HG02623 (cell line): Measurements from ENCODE around the gene EGFR.

Experiments
- ATAC-seq: cut with Tn5 transposase; IDR thresholded peaks from one replicate; pipeline ENCODE4 v1.9.1; 2021; ENCODE audit warnings: moderate library complexity; ENCODE audit not compliant: unreplicated experiment

Gene EGFR

DNA sequence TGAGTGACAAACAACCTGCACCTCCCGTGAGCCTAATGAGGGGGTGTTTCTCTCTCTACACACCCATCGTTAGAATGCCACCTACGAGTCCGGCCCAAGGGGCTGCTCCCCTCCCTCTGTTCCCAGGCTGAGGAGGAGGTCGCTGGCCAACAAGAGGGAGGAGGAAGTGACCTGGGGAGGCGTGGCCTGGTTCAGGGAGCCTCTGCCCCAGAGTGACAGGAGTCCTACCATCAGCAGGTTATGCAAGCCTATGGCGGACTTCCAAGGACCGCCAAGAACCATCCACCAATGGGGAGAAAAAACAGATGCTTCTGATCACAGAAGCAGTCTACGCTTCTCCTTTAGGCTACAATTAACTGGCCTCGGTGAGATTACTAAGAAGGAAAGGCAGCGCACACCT, 12.3 kb upstream of the EGFR start:
- ATAC-seq: no peak

DNA sequence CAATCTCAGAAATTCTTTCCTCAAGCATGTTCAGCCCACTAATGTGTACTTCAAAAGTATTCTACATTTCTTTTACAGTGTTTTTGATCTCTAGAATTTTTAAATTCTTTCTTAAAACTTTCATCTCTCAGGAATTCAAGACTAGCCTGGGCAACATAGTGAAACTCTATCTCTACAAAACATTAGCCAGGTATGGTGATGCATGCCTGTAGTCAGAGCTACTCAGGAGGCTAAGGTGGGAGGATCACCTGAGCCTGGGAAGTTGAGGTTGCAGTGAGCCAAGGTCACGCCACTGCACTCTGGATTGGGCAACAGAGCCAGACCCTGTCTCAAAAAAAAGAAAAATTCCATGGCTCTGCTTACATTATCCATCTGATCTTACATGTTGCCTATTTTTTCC, 5.0 kb upstream of the EGFR start:
- no peak for ATAC-seq

DNA sequence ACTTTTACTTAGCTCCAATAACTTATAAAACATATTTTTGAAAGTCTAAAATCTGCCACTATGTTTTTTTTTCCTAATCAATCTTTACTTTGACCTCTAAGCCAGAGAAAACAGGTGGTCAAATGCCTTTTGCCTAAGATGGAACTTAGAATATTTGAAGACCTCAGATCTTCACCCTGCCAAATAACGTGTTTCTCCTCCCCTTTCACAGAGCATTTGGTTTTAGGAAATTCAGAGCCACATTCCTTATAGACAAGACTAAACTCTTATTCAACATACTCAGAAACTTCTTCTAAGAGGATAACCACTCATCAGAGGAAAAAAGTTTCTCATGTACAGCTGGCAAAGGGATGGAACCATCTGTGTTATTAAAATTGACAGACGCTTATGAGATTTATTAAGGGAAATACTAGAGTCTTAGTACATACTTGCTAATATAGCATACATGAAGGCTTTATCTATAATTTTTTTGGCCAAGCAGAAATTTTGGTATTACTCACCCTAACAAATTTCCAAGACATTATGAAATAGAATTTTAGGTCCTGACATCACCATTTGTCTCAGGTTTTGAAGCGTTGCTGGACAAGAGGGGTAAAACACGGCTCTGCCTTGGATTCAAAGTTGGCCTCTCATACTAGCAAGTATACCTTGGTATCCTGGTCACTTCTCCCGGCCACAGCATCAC, 2.6 kb upstream of the EGFR start:
- ATAC-seq: no peak

DNA sequence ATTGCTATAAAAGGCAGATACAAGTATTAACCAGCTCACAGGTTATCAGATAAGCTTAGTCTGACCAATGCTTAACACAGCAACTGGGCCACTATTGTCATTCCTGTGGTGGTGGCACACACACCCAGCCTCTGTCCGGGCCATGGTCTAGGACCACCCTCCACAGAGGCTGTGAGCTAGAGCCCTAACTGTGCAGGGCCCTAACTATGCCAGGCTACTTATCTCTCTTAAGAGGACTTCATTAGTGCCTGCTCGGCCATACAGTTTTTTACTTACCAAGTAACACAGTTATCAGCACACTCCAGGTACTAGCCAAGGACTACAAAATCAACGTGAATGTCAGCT, 2.1 kb upstream of the EGFR start:
- no peak for ATAC-seq

DNA sequence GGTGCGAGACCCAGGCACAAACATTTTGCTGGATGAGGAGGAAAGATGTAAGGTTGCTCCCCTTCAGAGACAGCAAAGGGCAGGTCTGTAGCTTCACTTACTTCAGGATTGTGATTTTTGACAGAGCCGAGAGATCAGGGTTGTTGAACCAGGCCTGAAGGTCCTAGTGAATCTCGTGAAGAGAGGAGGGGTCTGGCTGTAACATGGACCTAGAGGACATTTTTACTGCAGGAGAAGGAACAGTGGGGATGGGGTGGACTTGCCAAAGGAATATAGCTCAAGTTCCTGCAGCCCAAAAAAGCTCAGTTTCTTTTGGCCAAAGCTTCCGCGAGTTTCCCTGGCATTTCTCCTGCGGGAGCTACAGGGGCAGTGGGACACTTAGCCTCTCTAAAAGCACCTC, 976 bp upstream of the EGFR start:
- no peak for ATAC-seq

DNA sequence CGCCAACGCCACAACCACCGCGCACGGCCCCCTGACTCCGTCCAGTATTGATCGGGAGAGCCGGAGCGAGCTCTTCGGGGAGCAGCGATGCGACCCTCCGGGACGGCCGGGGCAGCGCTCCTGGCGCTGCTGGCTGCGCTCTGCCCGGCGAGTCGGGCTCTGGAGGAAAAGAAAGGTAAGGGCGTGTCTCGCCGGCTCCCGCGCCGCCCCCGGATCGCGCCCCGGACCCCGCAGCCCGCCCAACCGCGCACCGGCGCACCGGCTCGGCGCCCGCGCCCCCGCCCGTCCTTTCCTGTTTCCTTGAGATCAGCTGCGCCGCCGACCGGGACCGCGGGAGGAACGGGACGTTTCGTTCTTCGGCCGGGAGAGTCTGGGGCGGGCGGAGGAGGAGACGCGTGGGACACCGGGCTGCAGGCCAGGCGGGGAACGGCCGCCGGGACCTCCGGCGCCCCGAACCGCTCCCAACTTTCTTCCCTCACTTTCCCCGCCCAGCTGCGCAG, 424 bp downstream of the EGFR start:
- no peak for ATAC-seq

DNA sequence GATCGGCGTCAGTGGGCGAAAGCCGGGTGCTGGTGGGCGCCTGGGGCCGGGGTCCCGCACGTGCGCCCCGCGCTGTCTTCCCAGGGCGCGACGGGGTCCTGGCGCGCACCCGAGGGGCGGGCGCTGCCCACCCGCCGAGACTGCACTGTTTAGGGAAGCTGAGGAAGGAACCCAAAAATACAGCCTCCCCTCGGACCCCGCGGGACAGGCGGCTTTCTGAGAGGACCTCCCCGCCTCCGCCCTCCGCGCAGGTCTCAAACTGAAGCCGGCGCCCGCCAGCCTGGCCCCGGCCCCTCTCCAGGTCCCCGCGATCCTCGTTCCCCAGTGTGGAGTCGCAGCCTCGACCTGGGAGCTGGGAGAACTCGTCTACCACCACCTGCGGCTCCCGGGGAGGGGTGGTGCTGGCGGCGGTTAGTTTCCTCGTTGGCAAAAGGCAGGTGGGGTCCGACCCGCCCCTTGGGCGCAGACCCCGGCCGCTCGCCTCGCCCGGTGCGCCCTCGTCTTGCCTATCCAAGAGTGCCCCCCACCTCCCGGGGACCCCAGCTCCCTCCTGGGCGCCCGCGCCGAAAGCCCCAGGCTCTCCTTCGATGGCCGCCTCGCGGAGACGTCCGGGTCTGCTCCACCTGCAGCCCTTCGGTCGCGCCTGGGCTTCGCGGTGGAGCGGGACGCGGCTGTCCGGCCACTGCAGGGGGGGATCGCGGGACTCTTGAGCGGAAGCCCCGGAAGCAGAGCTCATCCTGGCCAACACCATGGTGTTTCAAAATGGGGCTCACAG, 1.1 kb downstream of the EGFR start:
- no peak for ATAC-seq

DNA sequence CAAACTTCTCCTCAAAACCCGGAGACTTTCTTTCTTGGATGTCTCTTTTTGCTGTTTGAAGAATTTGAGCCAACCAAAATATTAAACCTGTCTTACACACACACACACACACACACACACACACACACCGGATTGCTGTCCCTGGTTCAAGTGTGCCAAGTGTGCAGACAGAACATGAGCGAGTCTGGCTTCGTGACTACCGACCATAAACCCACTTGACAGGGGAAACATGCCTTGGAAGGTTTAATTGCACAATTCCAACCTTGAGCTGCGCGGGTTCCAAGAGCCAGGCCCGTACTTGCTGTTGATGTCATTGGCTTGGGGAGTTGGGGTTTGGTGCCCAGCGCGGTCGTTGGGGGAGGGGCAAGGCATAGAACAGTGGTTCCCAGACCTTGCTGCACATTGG, 1.7 kb downstream of the EGFR start:
- ATAC-seq: no peak

DNA sequence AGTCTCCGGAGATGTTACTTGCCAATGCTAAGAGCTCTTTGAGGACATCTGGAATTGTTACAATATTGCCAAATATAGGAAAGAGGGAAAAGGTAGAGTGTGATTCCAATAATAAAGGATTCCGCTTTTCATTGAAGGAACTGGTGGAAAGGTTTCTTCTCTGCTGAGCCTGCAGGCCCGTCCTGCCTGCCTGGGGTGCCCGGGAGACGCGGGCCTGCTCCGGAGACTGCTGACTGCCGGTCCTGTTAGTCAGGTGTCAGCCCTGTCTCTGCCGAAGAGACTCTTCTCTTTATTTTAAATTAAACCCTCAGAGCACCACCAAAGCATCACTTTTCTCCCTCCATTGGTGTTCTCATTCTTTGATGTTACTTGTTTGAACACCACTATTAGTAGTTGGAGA, 2.2 kb downstream of the EGFR start:
- ATAC-seq: no peak

DNA sequence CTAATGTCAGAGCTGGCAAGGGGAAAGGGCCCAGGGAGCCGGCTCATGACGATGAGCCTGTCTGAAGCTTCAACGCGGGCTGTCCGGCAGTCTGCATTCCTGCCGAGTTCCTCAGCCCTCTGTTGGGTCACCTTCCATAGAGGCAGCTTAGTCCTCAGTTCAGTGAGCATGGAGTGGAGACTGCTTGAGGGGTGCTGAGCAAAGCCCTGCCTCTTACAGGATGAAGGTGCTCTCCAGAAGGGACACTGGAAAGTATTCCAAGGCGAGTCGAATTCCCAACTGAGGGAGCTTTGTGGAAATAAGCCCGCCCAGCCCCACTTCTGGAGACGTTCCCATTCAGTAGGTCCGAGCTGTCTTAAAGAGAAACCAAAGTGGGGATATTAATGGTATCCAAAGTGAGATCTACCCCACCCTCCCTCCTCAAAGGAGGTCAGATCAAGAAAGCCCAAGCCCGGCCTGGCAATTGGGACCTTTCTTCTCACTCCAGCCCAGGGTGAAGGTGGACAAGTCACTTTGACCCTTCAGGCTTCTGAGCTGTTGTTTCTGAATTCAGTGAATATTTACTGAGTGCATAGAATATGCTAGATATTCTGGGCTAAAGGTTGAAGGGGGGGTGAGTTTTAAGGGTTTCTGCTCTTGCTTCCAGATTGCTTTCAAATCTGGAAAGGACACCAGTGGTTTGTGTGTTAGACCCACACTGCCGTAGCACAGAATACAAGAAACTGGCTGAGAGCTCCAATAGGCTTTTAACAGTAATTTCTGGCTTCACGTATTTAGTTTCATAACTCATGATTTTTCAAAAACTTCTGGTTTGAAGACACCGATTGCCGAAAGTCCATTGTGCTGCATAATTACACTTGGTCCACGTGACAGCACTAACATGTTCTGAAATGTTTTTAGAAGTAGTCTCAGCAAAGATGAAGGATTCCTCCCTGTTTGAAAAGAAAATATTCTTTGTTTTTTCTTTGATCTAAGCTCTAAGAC, 3.5 kb downstream of the EGFR start:
- ATAC-seq: no peak

DNA sequence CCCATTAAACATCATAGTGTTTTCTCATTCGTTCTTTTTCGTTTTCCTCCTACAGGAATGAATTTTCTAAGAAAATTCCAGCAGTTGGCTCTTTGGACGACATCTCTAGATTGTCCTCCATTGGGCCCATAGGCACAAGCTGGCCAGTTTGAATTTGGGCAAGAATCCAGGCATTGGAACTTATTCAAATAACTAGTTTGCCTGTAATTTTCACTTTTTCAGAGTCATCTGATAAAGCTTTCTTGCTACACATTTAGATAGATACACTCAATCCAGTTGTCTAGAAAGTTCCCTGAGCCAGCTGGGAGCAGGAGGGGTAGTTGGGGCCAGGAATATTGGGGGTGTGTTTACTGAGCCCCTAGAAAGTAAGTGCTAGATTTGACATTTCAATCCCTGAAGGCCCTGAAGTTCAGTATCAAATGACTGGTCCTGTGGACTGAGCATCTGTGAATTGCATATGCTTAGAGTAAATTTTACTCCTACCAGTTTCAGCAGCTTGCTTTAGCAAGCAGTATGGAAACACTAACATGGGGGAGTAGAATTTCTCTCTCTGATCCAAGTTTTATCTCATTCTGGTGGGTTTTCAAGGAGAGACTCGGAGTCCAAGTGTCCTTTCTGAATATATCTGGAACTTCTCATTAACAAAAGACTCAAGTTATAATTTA, 5.2 kb downstream of the EGFR start:
- ATAC-seq: no peak

DNA sequence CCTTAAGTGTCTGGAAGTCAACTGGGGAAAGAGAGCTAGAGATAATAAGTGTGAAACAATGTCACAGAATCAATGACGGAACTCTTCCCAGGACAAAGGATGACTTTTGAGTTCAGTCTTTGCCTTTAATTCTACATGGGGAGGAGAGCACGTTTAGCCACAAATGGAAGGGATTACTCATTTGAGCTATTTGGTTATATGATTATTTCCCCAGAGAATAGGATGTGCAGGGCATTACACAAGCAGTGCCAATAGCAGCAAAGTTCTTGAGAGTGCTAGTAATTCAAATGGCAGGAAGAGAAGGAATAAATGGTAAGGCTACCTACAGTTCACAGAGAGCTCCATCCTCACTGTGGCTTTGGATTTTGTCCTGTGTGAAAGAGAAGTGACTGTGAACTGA, 6.0 kb downstream of the EGFR start:
- no peak for ATAC-seq

DNA sequence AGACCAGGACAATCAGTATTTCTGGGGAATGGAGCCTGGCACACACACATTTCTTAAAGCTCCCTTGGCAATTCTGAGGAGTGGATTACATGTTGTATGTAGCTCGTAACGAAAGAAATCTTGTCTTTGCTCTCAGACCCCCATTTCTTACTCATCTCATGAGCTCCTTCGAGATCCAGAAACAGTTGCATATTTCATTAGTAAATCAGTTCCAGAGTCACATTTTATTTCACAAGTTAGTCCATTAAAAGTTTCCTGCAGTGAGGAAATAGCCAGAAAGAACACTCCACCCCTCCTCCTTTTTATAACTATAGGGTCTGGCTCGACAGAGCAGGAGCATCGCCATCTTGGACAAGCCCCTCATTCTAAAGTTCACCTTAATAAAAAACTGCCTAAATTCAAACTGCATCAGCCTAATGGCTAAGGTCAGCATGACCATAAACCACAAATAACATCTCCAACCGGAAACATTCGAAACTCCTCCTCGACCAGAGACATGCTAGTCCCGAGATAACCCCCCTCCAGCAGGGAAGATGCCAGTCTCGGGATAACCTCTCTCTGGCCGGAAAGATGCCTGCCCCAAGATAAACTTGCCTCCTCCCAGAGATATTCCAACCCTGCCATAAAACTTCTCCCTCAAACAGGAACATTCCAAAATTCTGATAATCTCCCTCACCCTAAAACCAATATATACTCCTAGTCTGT, 7.4 kb downstream of the EGFR start:
- ATAC-seq: no peak

DNA sequence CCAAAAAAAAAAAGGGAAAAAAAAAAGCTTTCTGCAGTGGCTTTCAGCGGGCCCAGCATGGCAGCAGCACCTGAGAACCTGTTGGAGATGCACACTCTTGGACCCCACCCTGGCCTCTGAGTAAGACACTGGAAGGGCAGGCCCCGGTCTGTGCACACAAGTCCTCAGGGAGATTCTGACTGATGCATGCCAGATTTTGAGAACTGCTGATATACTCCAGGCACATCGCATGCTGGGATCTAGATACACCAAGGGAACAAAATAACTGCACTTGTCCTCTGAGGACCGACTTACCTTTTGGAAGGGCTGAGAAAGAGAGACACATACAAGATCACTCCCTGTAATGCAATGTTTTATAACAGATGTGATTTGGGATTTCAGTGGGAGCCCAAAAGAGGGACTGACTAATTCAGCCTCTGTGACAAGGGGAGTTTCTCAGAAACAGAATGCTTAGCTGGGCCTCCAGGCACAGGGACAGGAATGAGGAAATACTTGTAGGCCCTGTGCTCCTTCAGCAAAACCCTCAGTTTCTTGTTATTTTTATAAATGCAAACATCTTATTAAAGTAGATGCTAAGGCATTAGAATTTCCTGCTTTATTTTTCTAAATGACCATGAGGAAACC, 8.2 kb downstream of the EGFR start:
- ATAC-seq: no peak

DNA sequence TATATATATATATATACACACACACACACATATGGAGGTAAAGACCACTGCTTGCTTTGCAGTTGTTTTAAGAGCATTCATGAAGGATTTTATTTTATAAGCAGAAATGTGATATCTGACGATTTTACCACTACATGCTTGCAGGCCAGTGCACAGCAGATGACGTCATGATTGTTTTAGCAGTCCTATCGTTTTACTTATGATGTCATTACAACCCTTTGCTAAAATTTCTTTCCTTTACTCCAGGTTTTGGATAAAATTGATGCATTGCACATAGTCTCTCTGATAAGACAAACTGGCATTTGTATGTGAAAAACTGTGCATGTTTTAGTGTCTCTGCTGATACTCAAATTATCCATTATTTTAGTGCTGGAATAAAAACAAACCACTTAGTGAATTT, 9.2 kb downstream of the EGFR start:
- no peak for ATAC-seq

DNA sequence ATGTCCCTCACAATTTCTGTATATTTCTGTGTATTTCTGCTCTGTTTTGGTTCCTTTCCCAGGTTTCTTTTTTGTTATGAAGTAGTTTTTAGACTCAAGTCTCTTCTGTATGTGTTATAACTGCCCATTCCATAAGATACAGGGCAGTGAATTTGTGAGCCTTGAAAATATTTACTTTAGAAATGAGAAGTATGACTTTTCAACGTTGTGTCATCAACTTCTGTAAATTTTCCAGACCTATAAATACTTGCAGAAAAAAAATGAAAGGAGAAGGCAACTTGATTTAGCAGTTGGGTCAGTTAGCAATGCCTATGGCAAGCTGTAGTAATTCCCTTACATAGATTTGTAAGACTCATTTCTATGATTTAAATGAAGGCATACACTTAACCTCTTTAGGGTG, 11.5 kb downstream of the EGFR start:
- no peak for ATAC-seq

DNA sequence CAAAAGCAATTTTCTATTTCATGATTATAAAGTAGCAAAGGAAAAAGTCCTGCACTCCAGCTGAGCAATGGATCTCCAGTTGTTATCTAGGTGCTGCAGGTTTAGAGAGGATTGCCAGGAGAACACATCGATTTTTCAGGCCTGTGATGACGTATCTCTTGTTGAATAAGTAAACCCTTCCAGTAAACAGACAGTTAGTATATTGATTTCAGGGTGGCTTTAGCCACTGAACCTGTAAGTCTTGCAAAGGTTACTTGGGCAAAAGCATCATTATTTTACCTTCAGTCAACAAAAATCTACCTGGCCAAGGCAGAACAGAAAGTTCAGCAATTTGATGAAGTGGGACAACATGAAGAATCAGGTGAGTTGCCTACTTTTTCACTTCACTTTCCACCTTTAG, 12.3 kb downstream of the EGFR start:
- no peak for ATAC-seq

DNA sequence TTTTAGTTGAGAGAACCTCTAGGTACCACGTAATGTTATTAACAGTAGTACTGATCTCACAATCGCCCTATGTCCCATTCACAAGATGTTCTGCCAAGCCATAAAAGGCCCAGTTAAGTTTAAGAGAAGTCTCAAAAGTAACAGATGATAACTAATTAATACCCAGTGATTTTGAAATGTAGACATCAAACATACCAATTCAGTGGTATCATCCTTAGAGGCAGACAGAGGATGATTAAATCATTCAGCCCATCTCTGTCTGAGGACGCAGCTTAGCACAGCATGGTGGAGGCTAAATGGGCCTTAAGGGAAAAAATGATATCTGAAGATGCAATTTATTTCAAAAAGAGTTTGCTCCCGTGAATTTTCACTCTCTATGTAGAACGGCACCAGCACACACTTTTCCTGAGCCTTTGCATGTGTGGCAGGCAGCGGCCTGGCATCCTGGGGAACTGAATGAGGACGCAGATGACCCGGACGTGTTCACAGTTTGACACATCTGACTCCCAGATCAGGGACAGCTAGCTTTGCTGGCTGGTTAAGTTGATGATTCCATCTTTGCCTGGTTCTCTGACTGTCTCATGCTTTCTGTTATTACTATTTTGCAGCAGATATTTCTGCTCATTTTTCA, 13.4 kb downstream of the EGFR start:
- ATAC-seq: no peak

DNA sequence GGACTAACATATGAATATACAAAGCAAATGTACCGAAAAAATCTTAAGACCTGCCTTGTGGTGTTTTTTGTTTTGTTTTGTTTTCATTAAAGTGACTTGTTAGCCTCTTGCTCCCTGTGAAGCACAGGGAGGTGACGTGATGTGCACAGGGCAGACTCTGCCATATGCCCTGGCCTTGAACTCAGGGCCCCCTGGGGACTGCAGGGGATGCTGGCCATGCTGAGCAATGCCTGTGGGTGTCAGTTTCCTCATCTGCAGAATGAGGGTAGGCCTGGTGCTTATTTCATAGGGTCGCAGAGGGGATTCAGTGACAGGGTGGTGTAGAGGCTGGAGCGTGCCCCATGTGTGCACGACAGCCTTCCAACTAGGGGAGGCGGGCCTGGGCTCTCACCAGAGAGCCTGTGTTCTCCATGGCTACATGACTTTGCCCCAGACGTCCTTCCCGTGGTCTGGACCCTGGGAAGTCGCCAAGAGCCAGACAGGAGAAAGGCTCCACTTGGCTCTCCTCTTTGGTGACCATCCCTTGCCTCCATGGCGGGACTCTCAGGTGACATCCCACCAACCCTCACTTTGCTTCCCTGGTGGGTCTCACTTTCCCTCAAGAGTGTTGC, 14.5 kb downstream of the EGFR start:
- no peak for ATAC-seq
